ENCODE data around the gene NRAP. TPM values are rescaled to one million over a fixed set of nuclear protein-coding genes. Genes with fewer than 3 reads are reported as not detected.

NRAP gene
- total and polyA plus RNA-seq, 2 experiments from 2014 or later, result 0.04 TPM; not detected in 1

GRCh38 chr10:113605268-113605978 is 58.4 kb downstream of the NRAP start:
- WGBS (ENCODE audit: low lambda C conversion rate, missing lambda C conversion rate), result 86% methylated on average over 13 of the region's 13 CpGs
- Histone ChIP-seq H3K79me2 (no peaks in the 10 kb centered on the region), H3K36me3 (replicated peaks; ENCODE audit: insufficient read depth, low read depth) (no peaks in the 10 kb centered on the region), H3K27me3 (no peaks in the 10 kb centered on the region), H3K9me3 (ENCODE audit: low read depth) (no peaks in the 10 kb centered on the region), H3K9me2 (replicated peaks; ENCODE audit: insufficient read depth) (no peaks in the 10 kb centered on the region), H3K4me2 (no peak overlapping the region), H3K27ac (no peak overlapping the region), H3K4me1 (ENCODE audit: insufficient read depth) (no peaks in the 10 kb centered on the region), H2AFZ (no peak overlapping the region), H3K4me3 (no peak overlapping the region), H4K20me1 (ENCODE audit: insufficient read depth, poor library complexity, severe bottlenecking) (no peaks in the 10 kb centered on the region)
- DNase-seq (ENCODE audit: low spot score), result no peak
- TF ChIP-seq EZH2 (IDR thresholded peaks at IDR 0.05; ENCODE audit: borderline replicate concordance), result no peak
- TF ChIP-seq CTCF (IDR thresholded peaks at IDR 0.05; ENCODE audit: poor library complexity), result no peak
- no peak for TF ChIP-seq EZH2phosphoT487 (IDR thresholded peaks at IDR 0.05; ENCODE audit: low read depth, severe bottlenecking, unreplicated experiment)

DNA sequence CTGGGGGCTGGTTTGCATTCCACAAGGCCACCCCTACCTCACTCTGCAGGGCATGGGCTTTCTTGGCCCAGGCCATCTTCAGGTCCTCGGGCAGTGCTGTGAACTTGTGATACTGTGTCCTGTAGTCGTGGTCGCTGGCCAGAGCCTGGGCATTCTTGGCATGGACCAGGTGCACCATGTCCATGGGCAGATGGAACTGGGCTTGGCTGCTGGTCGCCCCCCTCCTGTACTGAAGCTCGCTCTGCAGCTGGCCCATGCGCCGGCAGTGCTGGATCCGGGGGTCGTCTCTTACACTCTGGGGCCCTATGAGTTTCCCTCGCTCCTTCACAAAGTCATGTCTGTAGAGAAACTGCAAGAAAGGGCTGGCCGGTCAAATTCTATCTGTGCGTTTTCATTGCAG is 59.3 kb downstream of the NRAP start:
- no peak overlapping the region for H3K4me3 ChIP-seq
- H3K4me2 ChIP-seq, result no peak overlapping the region
- H3K27ac ChIP-seq, result no peak overlapping the region
- no peaks in the 10 kb centered on the region for H3K36me3 ChIP-seq (replicated peaks; ENCODE audit: insufficient read depth, low read depth)
- DNase-seq (ENCODE audit: low spot score), result no peak
- H3K9me3 ChIP-seq (ENCODE audit: low read depth), result no peaks in the 10 kb centered on the region
- no peaks in the 10 kb centered on the region for H3K27me3 ChIP-seq
- no peaks in the 10 kb centered on the region for H3K79me2 ChIP-seq
- TF ChIP-seq EZH2phosphoT487 (IDR thresholded peaks at IDR 0.05; ENCODE audit: low read depth, severe bottlenecking, unreplicated experiment), result no peak
- no peak for TF ChIP-seq CTCF (IDR thresholded peaks at IDR 0.05; ENCODE audit: poor library complexity)
- TF ChIP-seq EZH2 (IDR thresholded peaks at IDR 0.05; ENCODE audit: borderline replicate concordance), result no peak
- no peaks in the 10 kb centered on the region for H3K9me2 ChIP-seq (replicated peaks; ENCODE audit: insufficient read depth)
- H2AFZ ChIP-seq, result no peak overlapping the region
- no peaks in the 10 kb centered on the region for H4K20me1 ChIP-seq (ENCODE audit: insufficient read depth, poor library complexity, severe bottlenecking)
- 98% methylated on average over 12 of the region's 12 CpGs for whole genome bisulfite sequencing (ENCODE audit: low lambda C conversion rate, missing lambda C conversion rate)
- no peaks in the 10 kb centered on the region for H3K4me1 ChIP-seq (ENCODE audit: insufficient read depth)

- Histone ChIP-seq H3K36me3 (replicated peaks; ENCODE audit: insufficient read depth, low read depth) (no peaks in the 10 kb centered on the region), H3K9me2 (replicated peaks; ENCODE audit: insufficient read depth) (no peaks in the 10 kb centered on the region), H3K4me2 (no peak overlapping the region), H2AFZ (no peak overlapping the region), H4K20me1 (ENCODE audit: insufficient read depth, poor library complexity, severe bottlenecking) (no peaks in the 10 kb centered on the region), H3K4me3 (no peak overlapping the region), H3K79me2 (no peaks in the 10 kb centered on the region), H3K27me3 (no peaks in the 10 kb centered on the region), H3K27ac (no peak overlapping the region), H3K4me1 (ENCODE audit: insufficient read depth) (no peaks in the 10 kb centered on the region), H3K9me3 (ENCODE audit: low read depth) (no peaks in the 10 kb centered on the region)
- 82% methylated on average over 13 of the region's 13 CpGs for WGBS (ENCODE audit: low lambda C conversion rate, missing lambda C conversion rate)
- DNase-seq (ENCODE audit: low spot score), result no peak
- TF ChIP-seq CTCF (IDR thresholded peaks at IDR 0.05; ENCODE audit: poor library complexity), result no peak
- TF ChIP-seq EZH2phosphoT487 (IDR thresholded peaks at IDR 0.05; ENCODE audit: low read depth, severe bottlenecking, unreplicated experiment), result no peak
- no peak for TF ChIP-seq EZH2 (IDR thresholded peaks at IDR 0.05; ENCODE audit: borderline replicate concordance)
Observed at GRCh38 chr10:113603057-113603777, 60.6 kb downstream of the NRAP start.

All from hepatocyte (in vitro differentiated cells).